Keratinocyte (primary cell): ENCODE data around the gene ATP13A1. TPM values are rescaled to one million over a fixed set of nuclear protein-coding genes. Genes with fewer than 3 reads are reported as not detected.
"Not testable (repeated sequence)": the region's sequence is repeated elsewhere in the genome, so short reads cannot be mapped to it uniquely, and the experiment has no call there.

Source experiments
- DNase-seq: peaks from one replicate; pipeline ENCODE4 v3.0.0-alpha.2; 2011; ENCODE audit warnings: low read depth, missing footprints, low spot score
- FAIRE-seq: peaks from 2 replicates; lab custom pipeline; 2011; peaks lifted over from hg19 to GRCh38; lab: Jason Lieb, UNC
- H2AFZ ChIP-seq: 2 replicates; pipeline ENCODE4 v1.6.0; 2012; ENCODE audit warnings: low read length, control low read depth, inconsistent platforms; ENCODE audit not compliant: control insufficient read depth
- H3K27ac ChIP-seq: 2 replicates; pipeline ENCODE4 v1.5.1; 2011; ENCODE audit warnings: low read length; ENCODE audit not compliant: control insufficient read depth, insufficient read depth
- H3K27me3 ChIP-seq: 3 replicates; pipeline ENCODE4 v1.6.0; 2011; ENCODE audit warnings: low read length; ENCODE audit not compliant: control insufficient read depth, insufficient read depth; ENCODE audit errors: extremely low read depth
- H3K36me3 ChIP-seq, 2 experiments: 2 replicates in 1 of 2; 3 replicates in 1 of 2; pipeline ENCODE4 v1.5.1; 2011; ENCODE audit warnings: low read length in 2 of 2, mild to moderate bottlenecking in 1 of 2; ENCODE audit not compliant: control insufficient read depth in 2 of 2, insufficient read depth in 2 of 2; ENCODE audit errors: extremely low read depth in 1 of 2
- H3K4me1 ChIP-seq: 3 replicates; pipeline ENCODE4 v1.5.1; 2011; ENCODE audit warnings: low read length; ENCODE audit not compliant: control insufficient read depth, insufficient read depth; ENCODE audit errors: extremely low read depth
- H3K4me2 ChIP-seq: 3 replicates; pipeline ENCODE4 v1.6.0; 2011; ENCODE audit warnings: low read depth, low read length; ENCODE audit not compliant: control insufficient read depth, insufficient read depth; ENCODE audit errors: extremely low read depth
- H3K4me3 ChIP-seq, 3 experiments: fragments of 200-600 bp in 1 of 3; sonication (generic) in 1 of 3; 2 replicates in 2 of 3; 3 replicates in 1 of 3; pipeline ENCODE4 v1.5.1; 2011 to 2016; ENCODE audit warnings: low read length in 3 of 3, mild to moderate bottlenecking in 3 of 3, control low read depth in 2 of 3, inconsistent platforms in 1 of 3, low read depth in 1 of 3, mixed read lengths in 1 of 3, mixed run types in 1 of 3, moderate library complexity in 1 of 3; ENCODE audit not compliant: control insufficient read depth in 2 of 3, insufficient read depth in 2 of 3; ENCODE audit errors: extremely low read depth in 1 of 3
- H3K79me2 ChIP-seq: 2 replicates; pipeline ENCODE4 v1.6.0; 2012; ENCODE audit warnings: low read length; ENCODE audit not compliant: control insufficient read depth, insufficient read depth
- H3K9ac ChIP-seq: 3 replicates; pipeline ENCODE4 v1.6.0; 2011; ENCODE audit warnings: low read length; ENCODE audit not compliant: control insufficient read depth, insufficient read depth; ENCODE audit errors: extremely low read depth
- H3K9me1 ChIP-seq: 3 replicates; pipeline ENCODE4 v1.6.0; 2011; ENCODE audit warnings: low read length; ENCODE audit not compliant: control insufficient read depth, insufficient read depth; ENCODE audit errors: extremely low read depth
- H3K9me3 ChIP-seq: 2 replicates; pipeline ENCODE4 v1.5.1; 2012; ENCODE audit warnings: low read depth, low read length; ENCODE audit not compliant: control insufficient read depth
- H4K20me1 ChIP-seq: 3 replicates; pipeline ENCODE4 v1.6.0; 2011; ENCODE audit warnings: low read length; ENCODE audit not compliant: control insufficient read depth, insufficient read depth; ENCODE audit errors: extremely low read depth
- EZH2 ChIP-seq: IDR thresholded peaks from one replicate; pipeline ENCODE4 v1.6.1; 2012; ENCODE audit warnings: inconsistent platforms, mild to moderate bottlenecking, low read length, moderate library complexity
- dilution Hi-C: fragments of 300-500 bp; cut with MboI; formaldehyde crosslinking; loops from one replicate; pipeline ENCODE4 v1.7.0; 2020; ENCODE audit warnings: low sequenced_read_pairs; ENCODE audit not compliant: extremely low pct_ligation_motif_present
- polyA plus RNA-seq, 5 experiments: library from polyadenylated mRNA; depleted of rRNA in 3 of 5; stranded (reverse) in 3 of 5; stranded (forward) in 1 of 5; unstranded in 1 of 5; fragments of >200 nt; gene quantifications; 1 replicate in 1 of 5; 2 replicates in 3 of 5; 3 replicates in 1 of 5; pipeline versions ENCODE4 v1.2.1 to v1.2.3, GENCODE V29; 2011 to 2012; ENCODE audit warnings: missing spikeins in 2 of 5, low read depth in 1 of 5, low replicate concordance in 1 of 5
- TF ChIP-seq, protein P1 (sequence below), 3 experiments: IDR thresholded peaks in 1 of 3; conservative IDR thresholded peaks in 1 of 3; optimal IDR thresholded peaks in 1 of 3; 2 replicates in 2 of 3; 3 replicates in 1 of 3; pipeline versions ENCODE3 to v1.5.1; 2011; ENCODE audit warnings: low read length in 3 of 3, mild to moderate bottlenecking in 3 of 3, moderate library complexity in 2 of 3, control low read depth in 1 of 3, inconsistent platforms in 1 of 3; ENCODE audit not compliant: insufficient read depth in 2 of 3; ENCODE audit errors: extremely low read depth in 1 of 3

Gene ATP13A1
- polyA plus RNA-seq, 1 donor (not counting 4 experiments of a cell fraction or from before 2014, with no cell fraction given): 9.8 TPM

DNA sequence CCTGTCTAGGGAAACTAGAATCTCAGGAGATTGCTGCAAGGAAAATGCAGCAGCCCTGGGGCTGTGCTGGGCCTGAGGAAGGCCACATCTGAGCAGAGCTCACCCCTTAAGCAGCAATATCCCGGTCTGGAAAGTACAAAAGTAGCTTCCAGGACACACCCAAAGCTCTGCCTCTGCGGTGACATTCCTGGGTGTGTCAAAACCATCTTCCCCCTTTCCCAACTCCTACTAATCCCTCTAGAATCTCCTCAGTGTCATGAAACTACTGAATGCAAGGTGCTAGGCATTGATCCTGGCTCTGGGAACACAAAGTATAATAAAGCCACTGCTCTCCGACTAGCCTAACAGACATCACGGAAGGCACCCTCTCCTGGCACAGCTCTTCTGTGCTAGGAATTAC is 50.0 kb downstream of the ATP13A1 start:
- H3K9ac ChIP-seq: peak overlapping the region; percentile 31
- dilution Hi-C loops: no loop called here
- FAIRE-seq: peak; percentile 85
- peak overlapping the region; percentile 42 for H3K4me2 ChIP-seq
- TF ChIP-seq EZH2: no peak
- TF ChIP-seq, protein P1, sequence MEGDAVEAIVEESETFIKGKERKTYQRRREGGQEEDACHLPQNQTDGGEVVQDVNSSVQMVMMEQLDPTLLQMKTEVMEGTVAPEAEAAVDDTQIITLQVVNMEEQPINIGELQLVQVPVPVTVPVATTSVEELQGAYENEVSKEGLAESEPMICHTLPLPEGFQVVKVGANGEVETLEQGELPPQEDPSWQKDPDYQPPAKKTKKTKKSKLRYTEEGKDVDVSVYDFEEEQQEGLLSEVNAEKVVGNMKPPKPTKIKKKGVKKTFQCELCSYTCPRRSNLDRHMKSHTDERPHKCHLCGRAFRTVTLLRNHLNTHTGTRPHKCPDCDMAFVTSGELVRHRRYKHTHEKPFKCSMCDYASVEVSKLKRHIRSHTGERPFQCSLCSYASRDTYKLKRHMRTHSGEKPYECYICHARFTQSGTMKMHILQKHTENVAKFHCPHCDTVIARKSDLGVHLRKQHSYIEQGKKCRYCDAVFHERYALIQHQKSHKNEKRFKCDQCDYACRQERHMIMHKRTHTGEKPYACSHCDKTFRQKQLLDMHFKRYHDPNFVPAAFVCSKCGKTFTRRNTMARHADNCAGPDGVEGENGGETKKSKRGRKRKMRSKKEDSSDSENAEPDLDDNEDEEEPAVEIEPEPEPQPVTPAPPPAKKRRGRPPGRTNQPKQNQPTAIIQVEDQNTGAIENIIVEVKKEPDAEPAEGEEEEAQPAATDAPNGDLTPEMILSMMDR (optimal IDR thresholded peaks at IDR 0.05 in 1 of 3, IDR thresholded peaks at IDR 0.05 in 1 of 3, conservative IDR thresholded peaks at IDR 0.05 in 1 of 3; ENCODE audit: extremely low read depth in 1 of 3, insufficient read depth in 2 of 3, low read length in 3 of 3): peak in 1 of 3 experiments; percentile 3
- peak overlapping the region; percentile 38 for H3K27ac ChIP-seq
- H4K20me1 ChIP-seq: no peaks in the 10 kb centered on the region
- no peaks in the 10 kb centered on the region for H3K27me3 ChIP-seq
- no peaks in the 10 kb centered on the region for H3K36me3 ChIP-seq
- no peaks in the 10 kb centered on the region for H3K79me2 ChIP-seq
- DNase-seq: peak; percentile 63
- no peaks in the 10 kb centered on the region for H3K9me3 ChIP-seq
- H2AFZ ChIP-seq: peak overlapping the region; percentile 31
- H3K4me1 ChIP-seq: peaks cover 10% of the 10 kb centered on the region
- H3K4me3 ChIP-seq: no peak overlapping the region
- no peaks in the 10 kb centered on the region for H3K9me1 ChIP-seq

DNA sequence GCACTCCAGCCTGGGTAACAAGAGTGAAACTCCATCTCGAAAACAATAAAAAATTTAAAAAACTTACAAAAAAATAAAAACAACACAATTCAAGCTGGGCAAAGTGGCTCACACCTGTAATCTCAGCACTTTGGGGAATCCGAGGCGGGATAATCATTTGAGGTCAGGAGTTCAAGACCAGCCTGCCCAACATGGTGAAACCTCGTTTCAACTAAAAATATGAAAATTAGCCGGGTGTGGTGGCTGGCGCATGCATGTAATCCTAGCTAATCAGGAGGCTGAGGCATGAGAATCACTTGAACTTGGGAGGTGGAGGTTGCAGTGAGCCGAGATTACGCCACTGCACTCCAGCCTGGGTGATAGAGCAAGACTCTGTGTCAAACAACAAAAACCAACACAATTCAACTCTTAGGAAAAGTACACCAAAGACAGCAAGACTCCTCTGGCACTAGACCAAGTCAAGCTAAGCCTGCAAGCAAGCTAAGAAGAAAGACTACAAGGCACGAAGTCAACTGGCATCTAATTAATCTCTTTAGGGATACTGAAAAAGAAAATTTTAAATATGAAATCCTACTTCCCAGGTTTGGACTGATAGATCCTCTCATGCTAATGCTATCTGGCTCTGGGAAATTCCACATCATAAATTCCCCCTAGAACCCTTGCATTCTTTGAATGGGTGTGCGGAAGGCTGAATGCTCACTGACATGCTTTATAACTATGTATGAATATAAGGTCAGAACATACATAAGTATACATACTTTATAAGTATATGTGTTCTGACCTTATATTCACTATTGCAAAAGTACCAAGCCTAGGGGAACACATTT is 52.9 kb downstream of the ATP13A1 start:
- no peaks in the 10 kb centered on the region for H3K79me2 ChIP-seq
- DNase-seq: no peak
- no peak for FAIRE-seq
- H3K9me3 ChIP-seq: no peaks in the 10 kb centered on the region
- no peak overlapping the region for H2AFZ ChIP-seq
- no peak overlapping the region for H3K4me2 ChIP-seq
- H3K4me3 ChIP-seq: no peak overlapping the region
- no peaks in the 10 kb centered on the region for H3K36me3 ChIP-seq
- TF ChIP-seq, protein P1 (optimal IDR thresholded peaks at IDR 0.05 in 1 of 3, IDR thresholded peaks at IDR 0.05 in 1 of 3, conservative IDR thresholded peaks at IDR 0.05 in 1 of 3; ENCODE audit: extremely low read depth in 1 of 3, insufficient read depth in 2 of 3, low read length in 3 of 3): no peak
- no peak for TF ChIP-seq EZH2
- H3K27me3 ChIP-seq: no peaks in the 10 kb centered on the region
- H4K20me1 ChIP-seq: no peaks in the 10 kb centered on the region
- no peak overlapping the region for H3K9ac ChIP-seq
- H3K4me1 ChIP-seq: peaks cover 18% of the 10 kb centered on the region
- H3K27ac ChIP-seq: no peak overlapping the region
- dilution Hi-C loops: no loop called here
- no peaks in the 10 kb centered on the region for H3K9me1 ChIP-seq

DNA sequence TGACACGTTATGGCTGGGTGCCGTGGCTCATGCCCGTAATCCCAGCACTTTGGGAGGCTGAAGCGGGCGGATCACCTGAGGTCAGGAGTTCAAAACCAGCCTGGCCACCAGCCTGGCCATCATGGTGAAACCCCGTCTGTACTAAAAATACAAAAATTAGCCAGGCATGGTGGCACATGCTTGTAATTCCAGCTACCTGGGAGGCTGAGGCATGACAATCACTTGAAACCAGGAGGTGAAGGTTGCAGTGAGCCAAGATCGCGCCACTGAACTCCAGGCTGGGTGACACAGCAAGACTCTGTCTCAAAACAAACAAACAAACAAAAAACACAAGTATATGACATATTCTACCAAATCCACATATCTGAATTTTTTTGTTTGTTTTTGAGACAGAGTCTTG is 56.8 kb downstream of the ATP13A1 start:
- dilution Hi-C loops, H3K27me3 ChIP-seq, H2AFZ ChIP-seq, H3K9me1 ChIP-seq, DNase-seq, H3K4me3 ChIP-seq, H3K36me3 ChIP-seq, H3K4me2 ChIP-seq, H3K9ac ChIP-seq, H3K27ac ChIP-seq, H4K20me1 ChIP-seq, H3K9me3 ChIP-seq, FAIRE-seq, H3K79me2 ChIP-seq: not testable (repeated sequence)
- peaks cover 27% of the 10 kb centered on the region for H3K4me1 ChIP-seq
